Limb (tissue), 2 donors: ENCODE data around the gene RUNX2.
"Not testable (repeated sequence)": the region's sequence is repeated elsewhere in the genome, so short reads cannot be mapped to it uniquely, and the experiment has no call there.

ENCODE experiments used
- DNase-seq, 2 donors: peaks; one replicate each; pipeline ENCODE4 v3.0.0-alpha.2; 2016; ENCODE audit errors: extremely low spot score in 2 of 2

The RUNX2 gene

DNA sequence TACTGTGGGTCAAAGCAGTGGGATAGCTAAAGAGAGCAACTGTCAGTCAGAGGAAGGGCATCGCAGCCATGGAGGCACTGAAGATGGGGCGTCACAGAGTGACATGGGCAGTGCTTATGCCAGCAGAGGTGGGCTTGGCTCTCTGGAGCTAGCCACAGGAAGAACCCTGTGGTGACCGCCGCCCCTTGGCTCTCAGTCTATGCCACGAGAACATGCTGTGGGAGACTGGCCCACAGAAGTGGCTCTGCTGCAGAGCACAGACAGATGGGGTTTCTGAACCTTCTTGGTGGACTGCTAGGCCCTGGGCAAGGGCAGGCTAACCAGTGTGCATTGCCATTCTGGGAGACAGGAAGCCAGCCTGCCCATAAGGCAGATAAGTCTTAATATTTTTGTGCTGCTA, 339.6 kb downstream of the RUNX2 start:
- no peak for DNase-seq

GRCh38 chr6:45668705-45669104, 340.6 kb downstream of the RUNX2 start:
- DNase-seq = no peak

- DNase-seq = not testable (repeated sequence)
These were observed 345.0 kb downstream of the RUNX2 start for GRCh38 chr6:45673167-45673566.

GRCh38 chr6:45675166-45675565, 347.0 kb downstream of the RUNX2 start:
- DNase-seq = not testable (repeated sequence)

GRCh38 chr6:45675634-45676033, 347.5 kb downstream of the RUNX2 start:
- DNase-seq = no peak

DNA sequence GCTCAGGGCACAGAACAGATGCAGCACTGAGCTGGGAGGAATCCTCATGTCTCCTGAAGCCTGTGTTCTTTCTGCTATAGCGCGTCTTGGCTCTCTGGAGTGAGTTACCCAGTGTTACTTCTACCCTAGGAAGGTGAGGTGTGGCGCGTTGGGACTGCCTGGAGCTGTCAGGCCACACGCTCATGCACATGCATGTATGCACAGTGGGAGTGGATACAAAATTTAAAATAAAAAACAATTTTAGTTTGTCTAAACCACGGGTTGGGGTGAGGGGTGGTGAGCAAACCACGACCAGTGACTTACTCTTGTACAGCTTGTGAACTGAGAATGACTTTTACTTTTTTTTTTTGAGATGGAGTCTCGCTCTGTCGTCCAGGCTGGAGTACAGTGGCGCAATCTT, 348.2 kb downstream of the RUNX2 start:
- no peak for DNase-seq

DNA sequence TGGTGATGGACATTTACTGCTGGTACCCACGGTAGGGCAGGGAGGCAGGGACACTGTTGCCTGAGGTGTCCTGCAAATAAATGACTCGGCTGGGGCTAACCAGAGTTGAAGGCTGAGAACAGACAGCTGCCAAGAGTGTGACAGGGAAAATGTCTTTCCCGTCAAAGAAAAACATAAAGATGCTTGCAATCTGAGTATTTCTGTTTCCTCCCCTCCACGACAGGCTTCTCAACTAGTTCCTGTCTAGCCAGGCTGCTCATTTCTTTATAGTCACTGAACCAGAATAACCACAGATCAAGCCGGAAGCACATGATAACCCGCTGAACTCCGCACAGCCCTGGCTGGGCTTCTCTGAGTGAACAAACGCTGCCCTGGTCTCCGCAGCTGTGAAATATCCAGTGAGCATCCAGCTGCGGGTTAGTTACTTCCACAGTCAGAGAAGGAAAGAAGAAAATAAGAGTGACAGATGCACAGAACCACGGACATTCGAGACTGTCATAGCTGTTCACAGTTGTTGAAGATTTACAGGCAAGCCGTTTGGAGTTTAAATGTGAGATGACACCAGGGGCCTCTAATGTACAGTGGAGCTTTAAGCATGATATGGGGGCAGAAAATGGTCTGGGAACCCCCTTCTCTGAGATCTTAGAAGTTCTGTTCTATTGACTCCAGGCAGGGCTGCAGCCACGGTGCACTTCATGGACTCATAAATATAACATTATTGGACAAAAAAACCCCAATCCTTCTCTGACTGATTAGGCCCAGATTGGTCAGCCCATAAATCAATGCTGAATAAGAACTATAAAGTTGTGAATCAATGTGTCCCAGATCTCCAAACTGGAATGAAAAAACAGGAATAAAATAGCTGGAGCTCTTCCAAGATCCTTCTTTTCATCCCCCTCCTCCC, 349.5 kb downstream of the RUNX2 start:
- peak; percentile 51 to 56 for DNase-seq

DNA sequence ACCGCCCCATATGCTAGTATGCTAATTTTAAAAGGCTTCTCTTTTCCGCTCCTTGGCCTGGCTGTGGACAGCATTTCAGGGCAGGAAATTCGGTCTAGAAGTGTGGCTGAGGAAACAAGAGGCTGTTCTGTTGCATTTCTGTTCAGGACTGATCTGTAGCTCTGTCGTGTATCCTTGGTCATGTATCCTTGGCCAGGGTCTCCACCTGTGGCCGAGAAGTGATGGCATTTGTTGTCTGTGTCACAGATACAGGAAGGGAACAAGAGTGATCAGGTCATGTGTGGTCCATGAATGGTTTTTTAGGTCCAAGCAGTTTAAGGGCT, 350.1 kb downstream of the RUNX2 start:
- peak in 1 of 2 donors; percentile 50 for DNase-seq

DNA sequence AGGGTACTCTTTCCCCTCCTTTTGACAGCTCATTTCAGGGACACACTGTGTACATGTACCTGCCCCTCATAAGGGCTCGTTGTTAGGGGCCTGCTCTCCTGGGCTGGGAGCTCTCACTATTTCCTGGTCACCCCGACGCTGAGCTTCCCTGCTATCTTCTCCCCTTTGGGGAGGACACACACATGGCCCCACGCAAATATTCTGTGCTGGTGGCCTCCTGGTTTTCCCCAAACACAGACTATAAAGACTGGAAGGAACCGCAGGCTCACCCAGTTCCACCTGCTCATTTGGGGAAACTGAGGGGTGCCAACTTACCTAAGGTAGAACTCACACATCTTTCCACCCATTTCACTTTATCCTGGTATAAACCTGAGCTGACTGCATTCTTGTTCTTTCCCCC, 351.0 kb downstream of the RUNX2 start:
- DNase-seq = no peak

GRCh38 chr6:45679631-45680030, 351.5 kb downstream of the RUNX2 start:
- no peak for DNase-seq

DNA sequence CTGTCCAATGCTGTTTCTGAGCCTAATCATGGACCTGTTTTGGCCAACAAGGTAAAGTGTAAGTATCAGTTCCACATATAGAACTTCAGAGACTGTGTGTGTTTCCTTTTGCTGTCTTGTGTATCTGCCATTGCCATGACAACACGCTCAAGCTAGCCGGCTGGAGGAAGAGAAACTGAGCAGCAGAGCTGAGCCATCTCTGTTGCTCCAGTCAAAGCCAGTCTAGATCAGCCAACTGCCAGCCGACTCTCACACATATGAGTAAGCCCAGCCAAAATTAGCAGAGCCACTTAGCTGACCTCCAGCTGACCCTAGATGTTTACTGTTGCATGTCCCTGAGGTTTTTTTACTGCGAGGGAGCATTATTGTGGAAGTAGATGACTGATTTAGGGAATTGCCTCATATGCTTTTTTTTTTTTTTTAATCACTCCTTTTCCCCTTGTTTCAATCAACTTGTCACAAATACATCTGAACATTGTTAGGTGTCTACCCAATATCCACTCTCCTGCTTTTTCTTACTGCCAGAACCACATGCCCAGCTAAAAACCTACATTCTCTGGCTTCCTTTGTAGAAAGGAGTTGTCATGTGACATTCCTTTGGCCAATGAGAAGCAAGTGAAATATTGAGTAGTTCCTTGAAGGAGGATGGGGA, 353.9 kb downstream of the RUNX2 start:
- DNase-seq = no peak

DNA sequence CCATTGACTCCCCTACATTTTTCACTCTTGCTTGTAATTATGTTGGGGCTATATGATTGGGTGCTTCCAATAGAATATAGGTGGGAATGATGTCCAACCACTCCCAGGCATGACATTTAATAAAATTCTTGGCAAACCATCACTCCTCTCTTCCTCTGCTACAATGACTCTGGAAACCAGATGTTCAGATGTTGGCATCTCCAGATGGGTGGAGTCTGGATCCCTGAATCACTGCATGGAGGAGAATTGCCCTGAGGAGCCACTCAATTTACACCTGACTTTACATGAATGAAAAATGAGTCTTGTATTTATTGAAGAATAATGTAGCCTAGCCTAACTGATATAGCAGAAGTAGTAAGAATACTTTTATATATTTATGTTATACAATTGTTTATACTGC, 356.3 kb downstream of the RUNX2 start:
- no peak for DNase-seq

DNA sequence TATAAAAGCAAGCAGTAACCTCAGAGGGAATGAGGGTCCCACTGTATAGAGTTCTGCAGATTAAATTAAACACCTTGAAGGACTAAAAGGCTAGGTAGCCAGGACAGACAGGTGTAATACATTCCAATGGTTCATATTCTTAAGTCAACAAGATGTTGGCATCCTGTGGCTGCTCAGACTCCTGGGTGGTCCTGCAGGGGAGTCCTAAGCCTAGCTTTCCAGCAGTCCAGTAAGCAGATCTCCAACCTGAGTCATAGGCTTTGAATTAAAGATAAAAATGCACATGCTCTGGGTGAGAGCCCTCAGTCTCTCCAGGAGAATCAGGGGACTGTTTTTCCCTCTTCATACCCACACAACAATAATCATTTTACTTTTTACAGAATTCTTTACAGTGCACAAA, 356.9 kb downstream of the RUNX2 start:
- no peak for DNase-seq

DNA sequence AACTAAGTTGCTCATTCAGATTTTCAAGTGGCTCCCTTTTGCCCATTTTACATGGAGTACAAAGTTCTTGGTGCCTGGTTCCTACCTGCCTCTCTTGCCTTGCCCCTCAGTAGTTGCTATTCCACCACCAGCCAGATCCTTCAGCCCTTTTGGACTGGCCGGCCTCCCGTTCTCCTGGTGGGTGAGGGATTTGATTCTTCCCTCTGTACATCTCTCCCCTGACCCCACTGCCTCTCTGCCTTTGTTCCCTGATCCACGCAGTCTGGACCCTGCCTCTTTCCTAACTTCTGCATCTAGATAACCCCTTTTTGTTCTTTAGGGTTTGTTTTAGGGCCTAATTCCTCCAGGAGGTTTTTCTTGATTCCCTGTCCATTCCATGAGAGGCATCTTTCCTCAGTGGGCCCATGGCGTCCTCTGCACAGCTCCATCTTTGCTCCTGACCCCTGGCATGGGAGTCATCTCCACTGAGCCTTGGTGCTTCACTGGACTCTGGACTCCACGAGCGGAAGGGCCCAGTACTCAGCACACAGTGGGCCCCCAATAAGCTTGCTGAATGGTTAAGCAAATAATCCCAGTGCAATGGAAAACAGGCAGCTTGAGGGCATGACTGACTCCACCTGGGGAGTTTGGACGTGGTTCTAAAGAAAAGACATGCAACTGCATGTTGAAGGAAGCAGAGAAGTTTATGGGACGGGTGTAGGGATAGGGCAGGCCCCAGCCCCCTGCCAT, 358.9 kb downstream of the RUNX2 start:
- DNase-seq = no peak

DNA sequence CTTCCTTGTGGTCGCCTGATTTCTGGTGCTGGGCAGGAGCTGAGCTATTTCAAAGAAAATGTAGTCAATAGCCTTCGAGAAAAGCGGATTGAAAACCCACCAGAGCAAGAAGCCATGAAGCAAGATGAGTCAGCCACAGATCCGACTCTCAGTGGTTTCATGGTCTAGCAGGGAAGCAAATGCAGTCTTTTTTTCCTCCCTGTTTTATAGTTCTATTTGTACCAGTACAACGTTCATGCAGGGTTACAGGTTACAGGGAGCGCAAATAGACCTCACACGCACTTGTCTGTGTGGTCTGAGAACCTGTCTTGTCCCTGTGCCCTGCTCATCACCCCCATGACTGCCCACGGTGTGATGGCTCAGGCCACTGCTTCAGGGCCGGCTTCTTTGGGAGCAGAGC, 359.4 kb downstream of the RUNX2 start:
- no peak for DNase-seq

GRCh38 chr6:45688180-45688579, 360.1 kb downstream of the RUNX2 start:
- DNase-seq = no peak

GRCh38 chr6:45689926-45690615, 361.9 kb downstream of the RUNX2 start:
- no peak for DNase-seq

GRCh38 chr6:45690846-45691245, 362.7 kb downstream of the RUNX2 start:
- no peak for DNase-seq

GRCh38 chr6:45691426-45691825, 363.3 kb downstream of the RUNX2 start:
- DNase-seq = no peak

DNA sequence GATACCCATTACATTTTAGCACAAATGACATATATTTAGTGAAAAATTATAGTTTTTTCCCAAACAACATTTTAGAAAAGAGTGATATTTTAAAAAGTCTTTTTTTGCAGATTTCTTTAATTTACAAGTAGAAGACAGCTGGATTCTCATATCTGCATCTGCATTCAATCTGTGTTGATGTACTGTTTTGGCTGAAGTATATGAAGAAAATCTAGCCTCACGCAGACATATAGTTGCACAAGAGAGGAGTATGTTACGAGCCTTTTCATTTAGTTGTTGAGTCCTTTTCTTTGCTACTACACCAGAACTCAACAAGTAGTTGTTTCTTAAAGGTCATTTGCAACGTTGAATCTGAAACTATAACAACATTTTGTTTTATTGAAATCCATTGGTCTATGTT, 363.9 kb downstream of the RUNX2 start:
- DNase-seq = no peak

- no peak for DNase-seq
These were observed 368.6 kb downstream of the RUNX2 start for GRCh38 chr6:45696738-45697137.

- no peak for DNase-seq
These were observed 369.5 kb downstream of the RUNX2 start for GRCh38 chr6:45697605-45698004.
